ENCODE results near the gene KLHL29. TPM values are rescaled to one million over a fixed set of nuclear protein-coding genes. Genes with fewer than 3 reads are reported as not detected.

The KLHL29 gene
- total RNA-seq, 4 donors from 2014 or later = 39.6 to 52.0 (median 40.4) TPM

- peaks cover 0 to 38% (median 4%) of the 10 kb centered on the region in 4 donors for H3K4me1 ChIP-seq
- no peaks in the 10 kb centered on the region for H3K9me3 ChIP-seq
- no peak for DNase-seq (ENCODE audit: low spot score in 2 of 2)
- H3K27me3 ChIP-seq = no peaks in the 10 kb centered on the region
- H3K36me3 ChIP-seq = no peaks in the 10 kb centered on the region
- TF ChIP-seq POLR2A (IDR thresholded peaks at IDR 0.05) (no peak), EP300 (IDR thresholded peaks at IDR 0.05) (no peak), CTCF (IDR thresholded peaks at IDR 0.05) (no peak)
- H3K27ac ChIP-seq = peak overlapping the region in 1 of 4 donors; percentile 25
- WGBS, 2 donors = 68 to 77% methylated on average over 7 of the region's 7 CpGs
- H3K4me3 ChIP-seq = no peak overlapping the region
Measured at GRCh38 chr2:23630961-23631360, 246.0 kb downstream of the KLHL29 start.

GRCh38 chr2:23631389-23631788 lies 246.4 kb downstream of the KLHL29 start:
- Histone ChIP-seq H3K4me1 (peaks cover 0 to 38% (median 4%) of the 10 kb centered on the region in 4 donors), H3K36me3 (no peaks in the 10 kb centered on the region), H3K9me3 (no peaks in the 10 kb centered on the region), H3K27me3 (no peaks in the 10 kb centered on the region), H3K4me3 (no peak overlapping the region), H3K27ac (no peak overlapping the region)
- TF ChIP-seq EP300 (IDR thresholded peaks at IDR 0.05) (no peak), POLR2A (IDR thresholded peaks at IDR 0.05) (no peak), CTCF (IDR thresholded peaks at IDR 0.05) (no peak)
- no peak for DNase-seq (ENCODE audit: low spot score in 2 of 2)
- WGBS, 2 donors = 76 to 80% methylated on average over 11 of the region's 11 CpGs

- Histone ChIP-seq H3K9me3 (no peaks in the 10 kb centered on the region), H3K36me3 (no peaks in the 10 kb centered on the region), H3K27me3 (no peaks in the 10 kb centered on the region), H3K4me1 (peaks cover 0 to 38% (median 7%) of the 10 kb centered on the region in 4 donors), H3K27ac (no peak overlapping the region), H3K4me3 (no peak overlapping the region)
- TF ChIP-seq EP300 (IDR thresholded peaks at IDR 0.05) (no peak), CTCF (IDR thresholded peaks at IDR 0.05) (no peak), POLR2A (IDR thresholded peaks at IDR 0.05) (no peak)
- no peak for DNase-seq (ENCODE audit: low spot score in 2 of 2)
- 66 to 84% methylated on average over 5 to 6 of the region's 6 CpGs for WGBS, 2 donors
Measured at GRCh38 chr2:23632386-23632785, 247.4 kb downstream of the KLHL29 start.

- Histone ChIP-seq H3K4me1 (peaks cover 0 to 39% (median 7%) of the 10 kb centered on the region in 4 donors), H3K4me3 (no peak overlapping the region), H3K27ac (no peak overlapping the region), H3K9me3 (no peaks in the 10 kb centered on the region), H3K36me3 (no peaks in the 10 kb centered on the region), H3K27me3 (no peaks in the 10 kb centered on the region)
- 89 to 91% methylated on average over 5 of the region's 5 CpGs for WGBS, 2 donors
- TF ChIP-seq POLR2A (IDR thresholded peaks at IDR 0.05) (no peak), EP300 (IDR thresholded peaks at IDR 0.05) (no peak), CTCF (IDR thresholded peaks at IDR 0.05) (no peak)
- no peak for DNase-seq (ENCODE audit: low spot score in 2 of 2)
Measured at GRCh38 chr2:23632831-23633395, 247.9 kb downstream of the KLHL29 start.

GRCh38 chr2:23633966-23634365 lies 249.0 kb downstream of the KLHL29 start:
- WGBS, 2 donors = 89 to 93% methylated on average over 5 to 8 of the region's 8 CpGs
- Histone ChIP-seq H3K9me3 (no peaks in the 10 kb centered on the region), H3K36me3 (peaks cover 0 to 4% (median 0%) of the 10 kb centered on the region in 3 donors), H3K4me1 (peaks cover 0 to 35% (median 7%) of the 10 kb centered on the region in 4 donors), H3K27me3 (no peaks in the 10 kb centered on the region), H3K4me3 (no peak overlapping the region), H3K27ac (no peak overlapping the region)
- no peak for TF ChIP-seq POLR2A (IDR thresholded peaks at IDR 0.05)
- TF ChIP-seq CTCF (IDR thresholded peaks at IDR 0.05) = no peak
- TF ChIP-seq EP300 (IDR thresholded peaks at IDR 0.05) = no peak
- DNase-seq (ENCODE audit: low spot score in 2 of 2) = no peak

Data from tibial nerve (tissue), 4 donors.